Thoracic aorta endothelial cell (primary cell): ENCODE measurements around the gene CLEC18B. TPM values are rescaled to one million over a fixed set of nuclear protein-coding genes. Genes with fewer than 3 reads are reported as not detected.

ENCODE experiments used
- small RNA-seq: library from RNA; depleted of rRNA; stranded (forward); fragments of <200 nt; gene quantifications from one replicate; pipeline ENCODE3, GENCODE V24; 2012
- total RNA-seq: library from RNA; depleted of rRNA; stranded (reverse); fragments of >200 nt; gene quantifications from 2 replicates; pipeline ENCODE4 v1.2.3, GENCODE V29; 2012

Gene CLEC18B
- total RNA-seq, result 0.22 and 0.40 TPM in 2 replicates

GRCh38 chr16:74420612-74421481 is at the start of gene CLEC18B:
Gene CLEC18B, minus strand, starts transcription at chr16:74421478. Its CDS starts 208 bp downstream, at chr16:74421270.

Small RNAs within 50 kb of the gene (small RNA-seq; reads per million reads assigned to genes)
- gene AC009053.4 (not detected), gene RF00019 (not detected), gene RNU6-237P (not detected)

Other genes with a start within 250 kb of the CLEC18B start
- gene PSMD7, start 124.7 kb downstream of the CLEC18B start, total RNA-seq, result 116 and 120 TPM in 2 replicates
- gene NPIPB15, start 45.2 kb downstream of the CLEC18B start, total RNA-seq, result 0.27 and 0.50 TPM in 2 replicates
- 167 and 168 TPM in 2 replicates for gene GLG1, start 185.6 kb upstream of the CLEC18B start, total RNA-seq
- gene RFWD3, start 245.4 kb upstream of the CLEC18B start, total RNA-seq, result 44.7 and 56.7 TPM in 2 replicates